Mesenteric fat pad (tissue), 1 donor: Measurements from ENCODE around the gene F8. TPM values are rescaled to one million over a fixed set of nuclear protein-coding genes. Genes with fewer than 3 reads are reported as not detected.
"Not testable (repeated sequence)": the region's sequence is repeated elsewhere in the genome, so short reads cannot be mapped to it uniquely, and the experiment has no call there.

Experiments
- DNase-seq: peaks from one replicate; pipeline ENCODE4 v3.0.0-alpha.2; 2020; ENCODE audit warnings: low spot score
- total RNA-seq: library from RNA; stranded (reverse); fragmentation: NEBNext Ultra II Directional; extraction: Animal tissue kit (Norgen Biotek cat#: 25700); gene quantifications from one replicate; pipeline ENCODE4 v1.2.1, GENCODE V29; 2021
- donor health status: DM: yes; HTN: yes; CAD: no.

The F8 gene
- total RNA-seq, 1 donor from 2014 or later = 43.5 TPM

DNA sequence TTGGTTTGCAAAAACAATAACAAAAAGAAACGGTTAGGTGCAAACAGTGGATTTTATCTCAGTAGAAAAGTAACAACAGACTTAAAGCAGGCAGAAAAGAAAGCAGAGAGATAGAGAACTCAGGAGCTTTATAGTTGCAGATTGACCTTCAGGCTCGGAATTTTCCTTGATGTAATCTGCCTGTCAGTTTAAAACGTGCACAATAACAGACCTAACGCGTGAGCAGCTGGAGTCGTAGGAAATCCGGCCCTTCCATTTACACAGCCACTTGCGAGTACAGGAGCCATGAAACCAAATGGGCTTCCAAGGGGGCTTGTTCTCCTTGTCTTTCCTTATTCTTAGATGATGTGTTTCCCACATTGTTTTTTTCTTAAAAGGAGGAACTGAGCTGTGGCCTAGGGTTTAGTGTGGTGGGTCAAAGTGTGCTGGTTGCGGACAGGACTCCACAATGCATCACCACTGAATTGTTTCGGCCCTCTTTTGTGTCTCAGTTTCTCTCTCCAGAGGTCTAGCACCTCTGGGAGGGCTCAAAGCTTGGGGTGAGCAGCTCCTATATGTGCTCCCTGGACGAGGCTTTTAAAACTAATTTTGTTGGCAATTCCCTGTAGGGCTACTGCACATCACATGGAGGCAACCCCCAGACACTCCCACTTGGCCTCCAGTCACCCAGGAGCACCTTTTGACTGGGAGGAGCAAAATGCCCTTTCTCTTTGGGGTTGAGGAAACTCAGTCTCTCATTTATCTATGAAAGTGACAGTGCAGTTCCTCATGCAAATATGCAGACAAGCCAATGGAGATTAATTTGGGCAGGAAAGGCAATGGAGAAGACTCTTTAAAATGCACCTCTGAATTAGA is 203.4 kb downstream of the F8 start:
- DNase-seq = no peak

- DNase-seq = not testable (repeated sequence)
Observed at GRCh38 chrX:154817048-154817618, 205.4 kb downstream of the F8 start.

DNA sequence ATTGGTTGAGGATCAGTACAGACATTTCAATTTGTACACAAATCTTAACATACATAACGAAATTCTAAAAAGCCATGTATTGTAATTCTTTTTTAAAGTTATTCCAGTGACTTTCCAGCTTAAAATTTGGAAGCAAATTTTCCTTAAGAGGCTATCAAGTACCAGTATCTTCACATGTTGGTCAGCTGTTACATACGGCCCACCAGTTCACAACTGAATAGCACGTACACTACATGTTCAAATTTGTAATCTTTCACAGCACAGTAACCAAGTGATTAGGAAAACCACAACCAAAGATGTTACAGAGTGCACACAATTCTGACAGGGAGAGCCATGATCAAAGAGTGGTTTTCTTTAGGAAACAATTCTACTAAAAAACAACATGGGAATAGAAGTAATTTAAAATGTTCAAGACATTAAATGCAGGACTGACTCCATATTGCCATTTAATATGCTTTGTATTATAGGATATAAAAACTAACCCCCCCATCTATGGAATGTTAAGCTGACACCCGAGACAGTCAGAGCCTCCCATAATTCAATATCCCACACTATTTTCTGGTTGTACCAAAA is 206.1 kb downstream of the F8 start:
- not testable (repeated sequence) for DNase-seq

GRCh38 chrX:154815274-154815818 is 207.2 kb downstream of the F8 start:
- no peak for DNase-seq

GRCh38 chrX:154813801-154814200 is 208.7 kb downstream of the F8 start:
- no peak for DNase-seq

DNA sequence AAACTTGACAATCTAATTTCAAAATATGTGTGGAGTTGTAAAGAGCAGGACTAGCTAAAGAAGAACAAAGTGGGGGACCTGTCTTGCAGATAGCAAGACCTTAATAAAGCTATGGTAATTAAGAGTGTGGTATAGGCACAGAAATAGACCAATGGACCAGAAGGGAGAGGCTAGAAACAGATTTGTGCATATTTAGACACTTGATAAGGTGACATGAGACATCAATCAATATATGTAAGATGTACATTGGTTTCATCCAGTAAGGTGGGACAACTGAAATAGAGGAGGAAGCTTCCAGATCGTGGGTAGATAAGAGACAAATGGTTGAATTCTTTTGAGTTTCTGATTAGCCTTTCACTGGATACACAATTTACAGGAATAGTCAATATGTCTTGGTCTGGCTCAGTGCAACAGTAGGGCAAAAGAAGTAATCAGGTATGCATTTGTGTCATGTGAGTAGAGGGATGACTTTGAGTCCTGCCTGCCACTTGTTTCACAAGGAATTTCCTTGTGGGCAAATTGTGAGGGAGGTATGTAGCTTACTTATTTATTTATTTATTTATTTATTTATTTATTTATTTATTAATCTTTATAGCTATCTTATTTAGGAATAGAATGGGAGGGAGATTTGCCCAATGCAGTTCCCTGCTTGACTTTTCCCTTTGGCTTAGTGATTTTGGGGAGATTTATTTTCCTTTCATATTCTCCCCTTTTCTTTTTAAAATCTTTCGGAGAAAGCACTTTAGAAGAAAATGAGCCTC is 210.0 kb downstream of the F8 start:
- DNase-seq = no peak

DNA sequence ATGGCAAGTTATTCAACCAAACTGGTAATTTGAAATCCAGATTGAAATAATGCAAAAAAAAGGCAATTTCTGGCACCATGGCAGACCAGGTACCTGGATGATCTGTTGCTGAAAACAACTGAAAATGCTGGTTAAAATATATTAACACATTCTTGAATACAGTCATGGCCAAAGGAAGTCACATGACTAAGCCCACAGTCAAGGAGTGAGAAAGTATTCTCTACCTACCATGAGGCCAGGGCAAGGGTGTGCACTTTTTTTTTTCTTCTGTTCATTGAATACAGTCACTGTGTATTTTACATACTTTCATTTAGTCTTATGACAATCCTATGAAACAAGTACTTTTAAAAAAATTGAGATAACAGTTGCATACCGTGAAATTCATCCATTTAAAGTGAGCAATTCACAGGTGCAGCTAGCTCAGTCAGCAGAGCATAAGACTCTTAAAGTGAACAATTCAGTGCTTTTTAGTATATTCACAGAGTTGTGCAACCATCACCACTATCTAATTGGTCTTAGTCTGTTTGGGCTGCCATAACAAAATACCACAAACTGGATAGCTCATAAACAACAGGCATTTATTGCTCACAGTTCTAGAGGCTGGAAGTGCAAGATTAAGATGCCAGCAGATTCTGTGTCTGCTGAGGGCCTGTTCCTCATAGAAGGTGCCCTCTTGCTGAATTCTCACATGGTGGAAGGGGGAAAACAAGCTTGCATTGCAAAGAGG is 212.4 kb downstream of the F8 start:
- DNase-seq = no peak

- no peak for DNase-seq
Observed at GRCh38 chrX:154806837-154807501, 215.6 kb downstream of the F8 start.

GRCh38 chrX:154805696-154806091 is 216.8 kb downstream of the F8 start:
- no peak for DNase-seq

GRCh38 chrX:154804957-154805695 is 217.4 kb downstream of the F8 start, which contains the start of gene MPP1:
MPP1 (minus strand) TSS chrX:154805485; CDS start chrX:154805373, 112 bp downstream.
- DNase-seq = peak; percentile 92

GRCh38 chrX:154804261-154804956 is 218.1 kb downstream of the F8 start:
- DNase-seq = no peak

DNA sequence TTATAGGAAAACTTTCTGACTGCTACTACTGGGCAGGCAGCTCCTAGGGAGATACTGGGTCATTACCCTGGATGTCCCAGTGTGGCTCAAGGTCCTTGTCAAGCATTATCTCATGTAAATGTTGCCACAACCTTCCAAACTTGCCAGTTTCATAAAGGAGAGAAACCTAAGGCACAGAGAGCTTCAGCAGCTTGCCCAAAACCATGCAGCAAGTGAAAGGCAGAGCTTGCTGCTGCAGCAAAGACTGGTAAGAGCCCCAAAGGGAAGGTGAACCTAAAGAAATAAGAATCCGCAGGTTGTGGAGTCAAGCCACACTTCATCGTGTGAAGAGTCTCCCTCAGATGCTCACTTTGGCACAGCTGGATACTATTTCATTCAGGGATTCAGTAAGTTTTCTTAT is 219.6 kb downstream of the F8 start:
- no peak for DNase-seq

DNA sequence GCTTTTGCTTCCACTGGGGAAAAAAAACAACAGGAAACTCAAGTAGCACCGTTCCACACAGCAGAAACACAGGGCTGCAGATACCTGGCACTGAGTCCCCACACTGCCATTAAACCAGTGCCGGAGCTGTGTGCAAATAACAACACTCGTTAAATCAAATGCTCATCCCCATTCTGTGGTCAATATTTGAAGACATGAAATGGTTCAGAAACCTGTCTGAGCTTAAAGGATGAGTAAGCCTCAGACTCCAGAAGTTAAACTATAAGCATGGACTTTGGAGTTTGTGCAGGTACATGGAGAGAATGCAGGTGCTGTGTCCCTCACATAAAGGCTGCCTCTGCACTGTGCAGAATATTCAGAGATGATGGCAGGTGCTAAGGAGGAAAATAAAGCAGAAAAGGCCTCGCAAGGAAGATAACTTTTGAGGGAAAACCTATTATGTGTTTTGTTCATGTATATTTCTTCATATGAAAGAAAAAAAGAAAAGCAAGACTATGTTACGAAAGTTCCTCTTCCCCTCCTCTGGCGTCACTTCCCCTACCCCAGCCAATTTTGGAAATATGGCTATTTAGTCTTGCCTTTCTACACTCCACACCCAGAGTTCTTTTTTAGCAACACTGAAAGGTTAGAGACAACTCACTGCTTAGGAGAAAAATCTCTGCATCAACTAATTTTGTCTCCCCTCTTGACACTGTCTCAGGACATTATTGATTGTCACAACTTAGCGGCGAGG is 221.9 kb downstream of the F8 start:
- DNase-seq = no peak

GRCh38 chrX:154799556-154800348 is 222.8 kb downstream of the F8 start:
- no peak for DNase-seq

DNA sequence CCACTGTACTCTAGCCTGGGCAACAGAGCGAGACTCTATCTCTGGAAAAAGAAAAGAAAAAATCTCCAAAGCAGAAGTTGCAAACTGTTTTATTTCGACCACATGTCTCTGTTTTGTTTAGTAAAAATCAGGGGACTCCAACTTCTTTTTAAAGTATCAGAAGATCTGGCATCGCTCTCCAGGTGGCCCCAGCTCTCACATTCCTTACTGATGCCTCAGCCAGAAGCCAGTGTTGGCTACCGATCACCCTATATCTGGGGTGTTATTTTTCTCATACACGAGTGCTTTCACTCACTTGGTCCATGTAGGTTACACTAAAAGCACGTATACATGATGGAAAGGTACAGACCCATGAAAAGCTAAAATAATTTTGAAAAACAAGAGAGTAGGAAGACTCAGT is 225.5 kb downstream of the F8 start:
- DNase-seq = no peak

- no peak for DNase-seq
Observed at GRCh38 chrX:154795016-154795415, 227.5 kb downstream of the F8 start.

GRCh38 chrX:154793084-154793795 is 229.3 kb downstream of the F8 start:
- DNase-seq = no peak
